Cardiac ventricle fibroblast (primary cell): Measurements from ENCODE around the gene TSGA10IP. TPM values are rescaled to one million over a fixed set of nuclear protein-coding genes. Genes with fewer than 3 reads are reported as not detected.

Experiments used
- total RNA-seq: library from RNA; depleted of rRNA; stranded (reverse); fragments of >200 nt; gene quantifications from 2 replicates; pipeline ENCODE4 v1.2.3, GENCODE V29; 2015

TSGA10IP gene
- total RNA-seq = not detected in 2 replicates

GRCh38 chr11:65945430-65945911 lies at the start of gene TSGA10IP:
Gene TSGA10IP (plus strand): TSS chr11:65945480. CDS start chr11:65945676, 196 bp downstream.

GRCh38 chr11:65900125-65900898 lies 45.0 kb upstream of the TSGA10IP start, which contains the start of gene FOSL1:
Gene FOSL1 (minus strand): TSS chr11:65900388. CDS start chr11:65900339, 49 bp downstream.

GRCh38 chr11:65918211-65919140 lies 26.8 kb upstream of the TSGA10IP start, which contains the start of gene C11orf68:
Gene C11orf68 (minus strand): TSS chr11:65919062. CDS start chr11:65919031, 31 bp downstream.

GRCh38 chr11:65919141-65919572 lies 26.1 kb upstream of the TSGA10IP start, which contains the start of gene DRAP1:
Gene DRAP1 (plus strand): TSS chr11:65919426. CDS start chr11:65919502, 76 bp downstream.

GRCh38 chr11:65961267-65962140 lies 16.2 kb downstream of the TSGA10IP start, which contains the start of gene SART1:
Gene SART1 (plus strand): TSS chr11:65961734. CDS start chr11:65961781, 47 bp downstream.

GRCh38 chr11:66001942-66002647 lies 56.8 kb downstream of the TSGA10IP start, which contains the start of the genes BANF1 and EIF1AD:
Gene BANF1 (plus strand): TSS chr11:66002503. CDS start chr11:66003251, 748 bp downstream.
Gene EIF1AD (minus strand): TSS chr11:66002157. CDS start chr11:66000389, 1,768 bp downstream.

Other genes with a start within 250 kb of the TSGA10IP start
- 28.4 and 32.0 TPM in 2 replicates for gene KAT5, start 233.2 kb upstream of the TSGA10IP start, total RNA-seq
- gene RNASEH2C, start 224.7 kb upstream of the TSGA10IP start, total RNA-seq = 90.9 and 134 TPM in 2 replicates
- 11.8 and 12.2 TPM in 2 replicates for gene AP5B1, start 164.5 kb upstream of the TSGA10IP start, total RNA-seq
- not detected in 2 replicates for gene OVOL1, start 158.4 kb upstream of the TSGA10IP start, total RNA-seq
- 3.4 and 3.9 TPM in 2 replicates for gene SNX32, start 111.5 kb upstream of the TSGA10IP start, total RNA-seq
- gene CFL1, start 87.3 kb upstream of the TSGA10IP start, total RNA-seq = 687 and 730 TPM in 2 replicates
- gene MUS81, start 85.0 kb upstream of the TSGA10IP start, total RNA-seq = 16.9 and 27.2 TPM in 2 replicates
- gene EFEMP2, start 72.7 kb upstream of the TSGA10IP start, total RNA-seq = 164 and 229 TPM in 2 replicates
- gene CTSW, start 65.6 kb upstream of the TSGA10IP start, total RNA-seq = 2.4 TPM in 1 of 2 replicates, not detected in the other
- gene FIBP, start 57.0 kb upstream of the TSGA10IP start, total RNA-seq = 104 and 109 TPM in 2 replicates
- gene CCDC85B, start 54.8 kb upstream of the TSGA10IP start, total RNA-seq = 122 and 131 TPM in 2 replicates
- 19.4 and 22.3 TPM in 2 replicates for gene FOSL1, start 45.1 kb upstream of the TSGA10IP start, total RNA-seq
- 22.6 and 30.1 TPM in 2 replicates for gene C11orf68, start 26.4 kb upstream of the TSGA10IP start, total RNA-seq
- 145 and 147 TPM in 2 replicates for gene DRAP1, start 26.1 kb upstream of the TSGA10IP start, total RNA-seq
- 47.9 and 101 TPM in 2 replicates for gene SART1, start 16.3 kb downstream of the TSGA10IP start, total RNA-seq
- 20.5 and 21.6 TPM in 2 replicates for gene EIF1AD, start 56.7 kb downstream of the TSGA10IP start, total RNA-seq
- gene BANF1, start 57.0 kb downstream of the TSGA10IP start, total RNA-seq = 56.4 and 64.6 TPM in 2 replicates
- 0.20 and 0.87 TPM in 2 replicates for gene CST6, start 66.5 kb downstream of the TSGA10IP start, total RNA-seq
- gene CATSPER1, start 81.0 kb downstream of the TSGA10IP start, total RNA-seq = not detected in 2 replicates
- not detected in 2 replicates for gene GAL3ST3, start 103.7 kb downstream of the TSGA10IP start, total RNA-seq
- 109 and 119 TPM in 2 replicates for gene SF3B2, start 106.9 kb downstream of the TSGA10IP start, total RNA-seq
- gene PACS1, start 124.8 kb downstream of the TSGA10IP start, total RNA-seq = 45.5 and 51.7 TPM in 2 replicates